Liver (tissue), 9 donors: Measurements from ENCODE around the gene MED8. TPM values are rescaled to one million over a fixed set of nuclear protein-coding genes. Genes with fewer than 3 reads are reported as not detected.

ENCODE experiments used
- DNase-seq: peaks from one replicate; pipeline ENCODE4 v3.0.0-alpha.2; 2017; ENCODE audit warnings: low spot score
- H3K27ac ChIP-seq, 2 donors: one replicate each; pipeline ENCODE4 v1.7.0; 2013; ENCODE audit warnings: inconsistent platforms in 2 of 2, low read length in 2 of 2, control low read depth in 1 of 2, low read depth in 1 of 2, mild to moderate bottlenecking in 1 of 2
- H3K27me3 ChIP-seq, 4 donors: one replicate each; pipeline versions ENCODE4 v1.6.1 to v1.7.0; 2013; ENCODE audit warnings: low read length in 3 of 4, inconsistent platforms in 1 of 4, mild to moderate bottlenecking in 1 of 4, moderate library complexity in 1 of 4; ENCODE audit not compliant: control insufficient read depth in 4 of 4, insufficient read depth in 4 of 4
- H3K36me3 ChIP-seq, 4 donors: one replicate each; pipeline versions ENCODE4 v1.6.1 to v1.7.0; 2013; ENCODE audit warnings: low read length in 3 of 4, mild to moderate bottlenecking in 3 of 4, low read depth in 1 of 4, moderate library complexity in 1 of 4; ENCODE audit not compliant: control insufficient read depth in 4 of 4, insufficient read depth in 3 of 4
- H3K4me1 ChIP-seq, 4 donors: one replicate each; pipeline versions ENCODE4 v1.6.1 to v1.7.0; 2013; ENCODE audit warnings: low read length in 3 of 4, mild to moderate bottlenecking in 3 of 4, moderate library complexity in 1 of 4; ENCODE audit not compliant: control insufficient read depth in 4 of 4, insufficient read depth in 4 of 4
- H3K4me3 ChIP-seq, 3 donors: one replicate each; pipeline versions ENCODE4 v1.6.1 to v1.7.0; 2013; ENCODE audit warnings: low read length in 3 of 3, control low read depth in 1 of 3, low read depth in 1 of 3, mild to moderate bottlenecking in 1 of 3
- H3K9ac ChIP-seq, 2 donors: one replicate each; pipeline ENCODE4 v1.7.0; 2013; ENCODE audit warnings: low read length in 2 of 2, mild to moderate bottlenecking in 2 of 2, moderate library complexity in 2 of 2, control low read depth in 1 of 2, low read depth in 1 of 2
- H3K9me3 ChIP-seq, 4 donors: one replicate each; pipeline versions ENCODE4 v1.6.1 to v1.7.0; 2013; ENCODE audit warnings: low read length in 3 of 4; ENCODE audit not compliant: control insufficient read depth in 4 of 4
- EGR1 ChIP-seq, 2 donors: IDR thresholded peaks; 2 replicates each; pipeline ENCODE4 v1.6.1; 2016 to 2018; ENCODE audit warnings: antibody characterized with exemption in 2 of 2, low read depth in 2 of 2
- FOXA1 ChIP-seq: IDR thresholded peaks from 2 replicates; pipeline ENCODE4 v1.6.1; 2016; ENCODE audit warnings: antibody characterized with exemption
- FOXA2 ChIP-seq: IDR thresholded peaks from 2 replicates; pipeline ENCODE4 v1.6.1; 2016; ENCODE audit warnings: antibody characterized with exemption
- GABPA ChIP-seq, 2 donors: IDR thresholded peaks in 1 of 2; conservative IDR thresholded peaks in 1 of 2; 2 replicates each; pipeline ENCODE4 v1.6.1; 2016; ENCODE audit warnings: antibody characterized with exemption in 2 of 2, mild to moderate bottlenecking in 1 of 2, moderate library complexity in 1 of 2
- HNF4G ChIP-seq: IDR thresholded peaks from 2 replicates; pipeline ENCODE4 v1.6.1; 2016; ENCODE audit warnings: antibody characterized with exemption
- JUND ChIP-seq, 2 donors: IDR thresholded peaks; 2 replicates each; pipeline ENCODE4 v1.6.1; 2016; ENCODE audit warnings: antibody characterized with exemption in 2 of 2
- NR2F2 ChIP-seq: IDR thresholded peaks from 2 replicates; pipeline ENCODE4 v1.6.1; 2016; ENCODE audit warnings: antibody characterized with exemption
- RAD21 ChIP-seq, 2 donors: IDR thresholded peaks; 2 replicates each; pipeline ENCODE4 v1.6.1; 2016; ENCODE audit warnings: antibody characterized with exemption in 2 of 2, mild to moderate bottlenecking in 2 of 2
- RXRA ChIP-seq, 2 donors: IDR thresholded peaks; 2 replicates each; pipeline ENCODE4 v1.6.1; 2017 to 2018; ENCODE audit warnings: antibody characterized with exemption in 2 of 2, mild to moderate bottlenecking in 1 of 2
- SP1 ChIP-seq: IDR thresholded peaks from 2 replicates; pipeline ENCODE4 v1.6.1; 2018; ENCODE audit warnings: antibody characterized with exemption, mild to moderate bottlenecking
- TAF1 ChIP-seq: conservative IDR thresholded peaks from 2 replicates; pipeline ENCODE4 v1.6.1; 2016; ENCODE audit warnings: antibody characterized with exemption, mild to moderate bottlenecking
- YY1 ChIP-seq: IDR thresholded peaks from 2 replicates; pipeline ENCODE4 v1.6.1; 2016; ENCODE audit warnings: antibody characterized with exemption, mild to moderate bottlenecking
- WGBS: extraction: QIAGEN DNeasy Blood & Tissue Kit; methylation state at CpG from one replicate; pipeline ENCODE4 v1.1.7; 2013; 5-methylcytosine and 5-hydroxymethylcytosine counted together
- polyA plus RNA-seq, 2 donors: library from polyadenylated mRNA; stranded (reverse) in 1 of 2; unstranded in 1 of 2; fragments of 200-250 nt in 1 of 2; fragments of >200 nt in 1 of 2; fragmentation: Nextera tagmentation in 1 of 2; extraction: Ambion mirVana in 1 of 2; gene quantifications; one replicate each; pipeline versions ENCODE4 v1.2.1 to v1.2.3, GENCODE V29; 2013 to 2015
- total RNA-seq, 2 donors: library from RNA; depleted of rRNA; stranded (reverse); fragments of >200 nt; gene quantifications; one replicate each; pipeline ENCODE4 v1.2.3, GENCODE V29; 2014
- TF ChIP-seq, protein P1 (sequence below): IDR thresholded peaks from 2 replicates; pipeline ENCODE4 v1.6.1; 2016; ENCODE audit warnings: antibody characterized with exemption, mild to moderate bottlenecking
- TF ChIP-seq, protein P2 (sequence below): IDR thresholded peaks from 2 replicates; pipeline ENCODE4 v1.6.1; 2016; ENCODE audit warnings: antibody characterized with exemption
- TF ChIP-seq, protein P3 (sequence below): IDR thresholded peaks from 2 replicates; pipeline ENCODE4 v1.6.1; 2016; ENCODE audit warnings: antibody characterized with exemption
- TF ChIP-seq, protein P4 (sequence below): fragments of 150-350 bp; IDR thresholded peaks from 2 replicates; pipeline ENCODE4 v1.5.1; 2017; ENCODE audit warnings: improper control_type of control experiment, low read depth, low read length; ENCODE audit not compliant: missing input control
- donor health status: healthy.
- donor health status: healthy.
- donor health status: healthy.
- donor health status: healthy.
- donor health status: healthy.

Gene MED8
- total and polyA plus RNA-seq, 4 donors, result 26.2 to 37.6 (median 29.1) TPM

DNA sequence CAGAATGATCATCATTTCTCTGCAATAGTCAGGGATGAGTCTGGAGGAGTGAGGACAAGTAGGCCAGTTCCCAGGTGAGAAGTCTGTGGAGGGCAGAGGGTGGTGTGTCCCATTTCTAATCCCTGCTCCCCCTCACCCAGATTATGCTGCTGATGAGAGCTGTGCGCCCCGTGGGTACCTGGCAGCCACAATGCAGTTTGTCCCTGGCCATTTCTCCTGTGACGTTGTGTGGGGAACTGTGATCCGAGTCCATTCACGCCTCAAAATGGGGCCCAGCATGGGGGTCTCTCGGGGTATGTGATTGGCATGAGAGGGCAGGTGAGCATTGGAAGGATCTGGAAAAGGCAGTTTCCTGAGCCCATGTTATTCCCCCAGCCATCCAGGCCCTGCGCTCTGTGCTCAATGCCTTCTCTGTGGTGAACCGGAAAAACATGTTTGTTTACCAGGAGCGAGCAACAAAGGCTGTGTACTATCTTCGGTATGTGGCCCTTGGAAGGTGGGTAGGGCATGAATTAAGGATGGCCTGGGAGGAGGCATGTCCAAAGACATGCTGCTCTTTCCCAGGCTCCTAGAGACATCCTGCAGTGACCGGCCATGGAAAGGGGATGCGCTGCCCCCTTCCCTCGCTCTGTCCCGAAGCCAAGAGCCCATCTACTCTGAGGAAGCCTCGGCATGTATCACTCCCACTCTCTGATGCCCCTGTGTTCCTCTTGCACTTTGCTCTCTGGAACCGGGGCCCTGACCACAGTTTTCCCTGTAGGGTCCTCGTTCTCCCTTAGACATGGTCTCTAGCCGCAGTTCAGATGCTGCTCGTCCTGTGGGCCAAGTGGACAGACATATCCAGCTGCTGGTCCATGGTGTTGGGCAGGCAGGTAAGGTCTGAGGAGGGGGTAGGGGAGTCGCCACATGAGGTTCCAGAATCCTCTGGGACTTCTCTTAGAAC, 47.7 kb upstream of the MED8 start:
- H3K4me1 ChIP-seq, result peaks cover 0 to 6% (median 0%) of the 10 kb centered on the region in 4 donors
- H3K27ac ChIP-seq, result no peak overlapping the region
- H3K27me3 ChIP-seq, result no peaks in the 10 kb centered on the region
- 96% methylated on average over 20 of the region's 20 CpGs for WGBS
- TF ChIP-seq RXRA (IDR thresholded peaks at IDR 0.05) (no peak), NR2F2 (no peak), TAF1 (no peak), EGR1 (IDR thresholded peaks at IDR 0.05; ENCODE audit: low read depth in 2 of 2) (no peak), YY1 (no peak), JUND (IDR thresholded peaks at IDR 0.05) (no peak), FOXA2 (no peak), GABPA (IDR thresholded peaks at IDR 0.05 in 1 of 2, conservative IDR thresholded peaks at IDR 0.05 in 1 of 2) (no peak), SP1 (no peak), RAD21 (IDR thresholded peaks at IDR 0.05) (no peak), HNF4G (no peak), FOXA1 (no peak)
- TF ChIP-seq, protein P1, sequence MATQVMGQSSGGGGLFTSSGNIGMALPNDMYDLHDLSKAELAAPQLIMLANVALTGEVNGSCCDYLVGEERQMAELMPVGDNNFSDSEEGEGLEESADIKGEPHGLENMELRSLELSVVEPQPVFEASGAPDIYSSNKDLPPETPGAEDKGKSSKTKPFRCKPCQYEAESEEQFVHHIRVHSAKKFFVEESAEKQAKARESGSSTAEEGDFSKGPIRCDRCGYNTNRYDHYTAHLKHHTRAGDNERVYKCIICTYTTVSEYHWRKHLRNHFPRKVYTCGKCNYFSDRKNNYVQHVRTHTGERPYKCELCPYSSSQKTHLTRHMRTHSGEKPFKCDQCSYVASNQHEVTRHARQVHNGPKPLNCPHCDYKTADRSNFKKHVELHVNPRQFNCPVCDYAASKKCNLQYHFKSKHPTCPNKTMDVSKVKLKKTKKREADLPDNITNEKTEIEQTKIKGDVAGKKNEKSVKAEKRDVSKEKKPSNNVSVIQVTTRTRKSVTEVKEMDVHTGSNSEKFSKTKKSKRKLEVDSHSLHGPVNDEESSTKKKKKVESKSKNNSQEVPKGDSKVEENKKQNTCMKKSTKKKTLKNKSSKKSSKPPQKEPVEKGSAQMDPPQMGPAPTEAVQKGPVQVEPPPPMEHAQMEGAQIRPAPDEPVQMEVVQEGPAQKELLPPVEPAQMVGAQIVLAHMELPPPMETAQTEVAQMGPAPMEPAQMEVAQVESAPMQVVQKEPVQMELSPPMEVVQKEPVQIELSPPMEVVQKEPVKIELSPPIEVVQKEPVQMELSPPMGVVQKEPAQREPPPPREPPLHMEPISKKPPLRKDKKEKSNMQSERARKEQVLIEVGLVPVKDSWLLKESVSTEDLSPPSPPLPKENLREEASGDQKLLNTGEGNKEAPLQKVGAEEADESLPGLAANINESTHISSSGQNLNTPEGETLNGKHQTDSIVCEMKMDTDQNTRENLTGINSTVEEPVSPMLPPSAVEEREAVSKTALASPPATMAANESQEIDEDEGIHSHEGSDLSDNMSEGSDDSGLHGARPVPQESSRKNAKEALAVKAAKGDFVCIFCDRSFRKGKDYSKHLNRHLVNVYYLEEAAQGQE, result no peak
- TF ChIP-seq, protein P2, sequence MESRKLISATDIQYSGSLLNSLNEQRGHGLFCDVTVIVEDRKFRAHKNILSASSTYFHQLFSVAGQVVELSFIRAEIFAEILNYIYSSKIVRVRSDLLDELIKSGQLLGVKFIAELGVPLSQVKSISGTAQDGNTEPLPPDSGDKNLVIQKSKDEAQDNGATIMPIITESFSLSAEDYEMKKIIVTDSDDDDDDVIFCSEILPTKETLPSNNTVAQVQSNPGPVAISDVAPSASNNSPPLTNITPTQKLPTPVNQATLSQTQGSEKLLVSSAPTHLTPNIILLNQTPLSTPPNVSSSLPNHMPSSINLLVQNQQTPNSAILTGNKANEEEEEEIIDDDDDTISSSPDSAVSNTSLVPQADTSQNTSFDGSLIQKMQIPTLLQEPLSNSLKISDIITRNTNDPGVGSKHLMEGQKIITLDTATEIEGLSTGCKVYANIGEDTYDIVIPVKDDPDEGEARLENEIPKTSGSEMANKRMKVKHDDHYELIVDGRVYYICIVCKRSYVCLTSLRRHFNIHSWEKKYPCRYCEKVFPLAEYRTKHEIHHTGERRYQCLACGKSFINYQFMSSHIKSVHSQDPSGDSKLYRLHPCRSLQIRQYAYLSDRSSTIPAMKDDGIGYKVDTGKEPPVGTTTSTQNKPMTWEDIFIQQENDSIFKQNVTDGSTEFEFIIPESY, result no peak
- TF ChIP-seq, protein P3, sequence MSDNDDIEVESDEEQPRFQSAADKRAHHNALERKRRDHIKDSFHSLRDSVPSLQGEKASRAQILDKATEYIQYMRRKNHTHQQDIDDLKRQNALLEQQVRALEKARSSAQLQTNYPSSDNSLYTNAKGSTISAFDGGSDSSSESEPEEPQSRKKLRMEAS, result no peak
- TF ChIP-seq, protein P4, sequence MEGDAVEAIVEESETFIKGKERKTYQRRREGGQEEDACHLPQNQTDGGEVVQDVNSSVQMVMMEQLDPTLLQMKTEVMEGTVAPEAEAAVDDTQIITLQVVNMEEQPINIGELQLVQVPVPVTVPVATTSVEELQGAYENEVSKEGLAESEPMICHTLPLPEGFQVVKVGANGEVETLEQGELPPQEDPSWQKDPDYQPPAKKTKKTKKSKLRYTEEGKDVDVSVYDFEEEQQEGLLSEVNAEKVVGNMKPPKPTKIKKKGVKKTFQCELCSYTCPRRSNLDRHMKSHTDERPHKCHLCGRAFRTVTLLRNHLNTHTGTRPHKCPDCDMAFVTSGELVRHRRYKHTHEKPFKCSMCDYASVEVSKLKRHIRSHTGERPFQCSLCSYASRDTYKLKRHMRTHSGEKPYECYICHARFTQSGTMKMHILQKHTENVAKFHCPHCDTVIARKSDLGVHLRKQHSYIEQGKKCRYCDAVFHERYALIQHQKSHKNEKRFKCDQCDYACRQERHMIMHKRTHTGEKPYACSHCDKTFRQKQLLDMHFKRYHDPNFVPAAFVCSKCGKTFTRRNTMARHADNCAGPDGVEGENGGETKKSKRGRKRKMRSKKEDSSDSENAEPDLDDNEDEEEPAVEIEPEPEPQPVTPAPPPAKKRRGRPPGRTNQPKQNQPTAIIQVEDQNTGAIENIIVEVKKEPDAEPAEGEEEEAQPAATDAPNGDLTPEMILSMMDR, result no peak
- no peak overlapping the region for H3K9ac ChIP-seq
- H3K9me3 ChIP-seq, result no peaks in the 10 kb centered on the region
- DNase-seq, result no peak
- no peak overlapping the region for H3K4me3 ChIP-seq
- H3K36me3 ChIP-seq, result peaks cover 7 to 57% (median 32%) of the 10 kb centered on the region in 4 donors
